ENCODE data around the gene SAMHD1. TPM values are rescaled to one million over a fixed set of nuclear protein-coding genes. Genes with fewer than 3 reads are reported as not detected.

Gene SAMHD1
- total and polyA plus RNA-seq, 2 donors (not counting 1 experiment from before 2014, with no cell fraction given) = 7.9 to 12.8 TPM

DNA sequence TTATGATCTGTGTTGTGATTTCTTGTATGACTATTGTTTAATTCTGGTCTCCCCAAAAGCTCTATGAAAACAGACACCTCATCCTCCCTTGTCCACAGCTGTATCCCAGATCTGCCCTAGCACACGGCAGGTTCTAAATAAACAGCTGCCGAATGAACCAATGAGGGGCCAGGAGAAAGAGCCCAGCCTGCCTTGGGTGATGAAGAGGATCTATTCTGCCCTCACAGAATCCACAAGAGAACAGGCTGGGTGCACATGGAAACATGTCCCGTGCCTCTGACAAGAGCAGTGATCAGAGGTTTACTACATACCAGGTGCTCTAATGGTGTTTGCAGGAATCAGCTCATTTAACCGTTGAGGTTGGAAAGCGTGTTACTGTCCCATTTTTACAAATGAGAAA, 91.2 kb downstream of the SAMHD1 start:
- H3K9me3 ChIP-seq (ENCODE audit: control extremely low read depth in 1 of 3, control insufficient read depth in 2 of 3, insufficient read depth in 1 of 3, low read length in 2 of 3) = no peaks in the 10 kb centered on the region
- 90% methylated on average over 4 of the region's 5 CpGs for WGBS (ENCODE audit: insufficient coverage)
- Mint-ChIP-seq H3K27me3 (no peaks in the 10 kb centered on the region), H3K27ac (peak overlapping the region; percentile 60), H3K4me3 (peak overlapping the region; percentile 6), H3K4me1 (peaks cover 68% of the 10 kb centered on the region), H3K9me3 (ENCODE audit: insufficient read depth) (no peaks in the 10 kb centered on the region)
- TF ChIP-seq, protein P1, sequence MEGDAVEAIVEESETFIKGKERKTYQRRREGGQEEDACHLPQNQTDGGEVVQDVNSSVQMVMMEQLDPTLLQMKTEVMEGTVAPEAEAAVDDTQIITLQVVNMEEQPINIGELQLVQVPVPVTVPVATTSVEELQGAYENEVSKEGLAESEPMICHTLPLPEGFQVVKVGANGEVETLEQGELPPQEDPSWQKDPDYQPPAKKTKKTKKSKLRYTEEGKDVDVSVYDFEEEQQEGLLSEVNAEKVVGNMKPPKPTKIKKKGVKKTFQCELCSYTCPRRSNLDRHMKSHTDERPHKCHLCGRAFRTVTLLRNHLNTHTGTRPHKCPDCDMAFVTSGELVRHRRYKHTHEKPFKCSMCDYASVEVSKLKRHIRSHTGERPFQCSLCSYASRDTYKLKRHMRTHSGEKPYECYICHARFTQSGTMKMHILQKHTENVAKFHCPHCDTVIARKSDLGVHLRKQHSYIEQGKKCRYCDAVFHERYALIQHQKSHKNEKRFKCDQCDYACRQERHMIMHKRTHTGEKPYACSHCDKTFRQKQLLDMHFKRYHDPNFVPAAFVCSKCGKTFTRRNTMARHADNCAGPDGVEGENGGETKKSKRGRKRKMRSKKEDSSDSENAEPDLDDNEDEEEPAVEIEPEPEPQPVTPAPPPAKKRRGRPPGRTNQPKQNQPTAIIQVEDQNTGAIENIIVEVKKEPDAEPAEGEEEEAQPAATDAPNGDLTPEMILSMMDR (IDR thresholded peaks at IDR 0.05) = no peak
- TF ChIP-seq EZH2 (IDR thresholded peaks at IDR 0.05; ENCODE audit: borderline replicate concordance, insufficient read depth, low read depth, low read length, poor library complexity, severe bottlenecking) = no peak
- no peak overlapping the region for H3K9ac ChIP-seq (ENCODE audit: low read length)
- H3K27me3 ChIP-seq (replicated peaks in 1 of 4; ENCODE audit: control extremely low read depth in 1 of 4, control insufficient read depth in 3 of 4, insufficient read depth in 4 of 4, low read length in 3 of 4) = no peaks in the 10 kb centered on the region
- CTCF ChIA-PET = interaction anchor here (1.0 to 6.1 kb wide), 7 partner anchors 14 to 287 kb away, joined by 3 to 80 read pairs (median 5); partner anchors contain the start of gene TGIF2
- H3K79me2 ChIP-seq (ENCODE audit: control insufficient read depth, insufficient read depth, low read length) = peaks cover 65% of the 10 kb centered on the region
- DNase-seq = no peak
- intact Hi-C loops (cut with micrococcal nuclease) = loop anchor here (5.0 to 10.0 kb wide), 2 partner anchors 248 to 396 kb away; no protein-coding TSS in a partner anchor
- no peak overlapping the region for H3K4me2 ChIP-seq (replicated peaks; ENCODE audit: low read depth, low read length, poor library complexity, severe bottlenecking)
- no peak overlapping the region for H3K27ac ChIP-seq (ENCODE audit: low read length in 2 of 2)
- POLR2A ChIA-PET = interaction anchor here (0.6 to 0.7 kb wide), 3 partner anchors 24 to 209 kb away, joined by 4 read pairs; no protein-coding TSS in a partner anchor
- no peak overlapping the region for H3K4me3 ChIP-seq (ENCODE audit: control extremely low read depth in 1 of 5, extremely low read depth in 1 of 5, insufficient read depth in 1 of 5, low read depth in 2 of 5, low read length in 4 of 5)
- H3K4me1 ChIP-seq (ENCODE audit: control insufficient read depth in 2 of 2, insufficient read depth in 2 of 2, low read length in 2 of 2) = peaks cover 45 to 46% of the 10 kb centered on the region in 2 donors
- H4K20me1 ChIP-seq (ENCODE audit: control insufficient read depth, insufficient read depth, low read length, poor library complexity, severe bottlenecking) = peaks cover 35% of the 10 kb centered on the region
- H3K36me3 ChIP-seq (replicated peaks in 1 of 2; ENCODE audit: control extremely low read depth in 1 of 2, control insufficient read depth in 1 of 2, extremely low read depth in 1 of 2, insufficient read depth in 2 of 2, low read length in 1 of 2) = peaks cover 0 to 10% of the 10 kb centered on the region in 2 experiments
- no peak overlapping the region for H2AFZ ChIP-seq (ENCODE audit: insufficient read depth, low read depth, low read length, poor library complexity, severe bottlenecking)
- no peak for ATAC-seq (ENCODE audit: low read depth)

DNA sequence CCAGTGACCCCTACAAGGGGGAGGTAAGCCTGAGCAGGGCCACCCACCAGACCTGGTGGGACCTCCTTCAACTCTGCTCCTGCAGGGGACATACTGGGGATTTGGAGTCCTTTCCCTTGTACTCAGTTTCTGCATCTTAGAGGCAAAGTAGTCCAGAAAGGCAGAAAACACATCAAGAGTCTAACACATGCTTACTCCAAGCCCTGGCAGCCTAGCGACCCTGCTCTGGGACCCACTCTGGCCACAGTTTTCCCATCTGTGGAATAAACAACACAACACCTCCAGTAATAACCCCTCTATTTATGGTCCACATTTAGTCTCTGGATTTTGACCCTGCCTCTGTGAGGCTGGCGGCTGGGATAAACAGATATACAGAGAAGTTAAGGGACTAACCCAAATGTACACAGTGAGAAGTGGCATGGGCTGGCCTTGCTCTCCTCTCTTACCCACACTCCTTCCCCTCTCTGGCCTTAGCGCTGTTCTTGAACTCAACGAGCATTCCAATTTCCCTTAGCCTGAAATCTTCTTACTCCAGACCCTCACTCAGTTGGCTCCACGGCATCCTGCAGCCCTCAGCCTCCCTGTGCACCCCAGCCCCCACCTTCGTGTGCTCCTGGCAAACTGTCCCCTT, 91.7 kb downstream of the SAMHD1 start:
- H4K20me1 ChIP-seq (ENCODE audit: control insufficient read depth, insufficient read depth, low read length, poor library complexity, severe bottlenecking) = peaks cover 35% of the 10 kb centered on the region
- H3K36me3 ChIP-seq (replicated peaks in 1 of 2; ENCODE audit: control extremely low read depth in 1 of 2, control insufficient read depth in 1 of 2, extremely low read depth in 1 of 2, insufficient read depth in 2 of 2, low read length in 1 of 2) = peaks cover 0 to 10% of the 10 kb centered on the region in 2 experiments
- Mint-ChIP-seq H3K27me3 (no peaks in the 10 kb centered on the region), H3K27ac (peak overlapping the region; percentile 60), H3K4me1 (peaks cover 64% of the 10 kb centered on the region), H3K9me3 (ENCODE audit: insufficient read depth) (no peaks in the 10 kb centered on the region), H3K4me3 (no peak overlapping the region)
- peaks cover 70% of the 10 kb centered on the region for H3K79me2 ChIP-seq (ENCODE audit: control insufficient read depth, insufficient read depth, low read length)
- H3K27me3 ChIP-seq (replicated peaks in 1 of 4; ENCODE audit: control extremely low read depth in 1 of 4, control insufficient read depth in 3 of 4, insufficient read depth in 4 of 4, low read length in 3 of 4) = no peaks in the 10 kb centered on the region
- 82% methylated on average over 3 of the region's 6 CpGs for WGBS (ENCODE audit: insufficient coverage)
- no peak overlapping the region for H2AFZ ChIP-seq (ENCODE audit: insufficient read depth, low read depth, low read length, poor library complexity, severe bottlenecking)
- no peak overlapping the region for H3K4me3 ChIP-seq (ENCODE audit: control extremely low read depth in 1 of 5, extremely low read depth in 1 of 5, insufficient read depth in 1 of 5, low read depth in 2 of 5, low read length in 4 of 5)
- intact Hi-C loops (cut with micrococcal nuclease) = loop anchor here (5.0 to 10.0 kb wide), 2 partner anchors 248 to 395 kb away; no protein-coding TSS in a partner anchor
- DNase-seq (no peak), ATAC-seq (ENCODE audit: low read depth) (no peak)
- no peak overlapping the region for H3K9ac ChIP-seq (ENCODE audit: low read length)
- no peak overlapping the region for H3K27ac ChIP-seq (ENCODE audit: low read length in 2 of 2)
- ChIA-PET CTCF (interaction anchor here (0.6 to 6.1 kb wide), 9 partner anchors 13 to 286 kb away, joined by 3 to 80 read pairs (median 5); partner anchors contain the start of gene TGIF2), POLR2A (interaction anchor here (0.6 to 1.1 kb wide), 3 partner anchors 21 to 209 kb away, joined by 3 to 4 read pairs (median 4); no protein-coding TSS in a partner anchor)
- no peak overlapping the region for H3K4me2 ChIP-seq (replicated peaks; ENCODE audit: low read depth, low read length, poor library complexity, severe bottlenecking)
- TF ChIP-seq, protein P1 (IDR thresholded peaks at IDR 0.05) = no peak
- TF ChIP-seq EZH2 (IDR thresholded peaks at IDR 0.05; ENCODE audit: borderline replicate concordance, insufficient read depth, low read depth, low read length, poor library complexity, severe bottlenecking) = no peak
- peaks cover 43 to 46% of the 10 kb centered on the region in 2 donors for H3K4me1 ChIP-seq (ENCODE audit: control insufficient read depth in 2 of 2, insufficient read depth in 2 of 2, low read length in 2 of 2)
- no peaks in the 10 kb centered on the region for H3K9me3 ChIP-seq (ENCODE audit: control extremely low read depth in 1 of 3, control insufficient read depth in 2 of 3, insufficient read depth in 1 of 3, low read length in 2 of 3)
